ENCODE results near the gene TGM1.

The TGM1 gene

DNA sequence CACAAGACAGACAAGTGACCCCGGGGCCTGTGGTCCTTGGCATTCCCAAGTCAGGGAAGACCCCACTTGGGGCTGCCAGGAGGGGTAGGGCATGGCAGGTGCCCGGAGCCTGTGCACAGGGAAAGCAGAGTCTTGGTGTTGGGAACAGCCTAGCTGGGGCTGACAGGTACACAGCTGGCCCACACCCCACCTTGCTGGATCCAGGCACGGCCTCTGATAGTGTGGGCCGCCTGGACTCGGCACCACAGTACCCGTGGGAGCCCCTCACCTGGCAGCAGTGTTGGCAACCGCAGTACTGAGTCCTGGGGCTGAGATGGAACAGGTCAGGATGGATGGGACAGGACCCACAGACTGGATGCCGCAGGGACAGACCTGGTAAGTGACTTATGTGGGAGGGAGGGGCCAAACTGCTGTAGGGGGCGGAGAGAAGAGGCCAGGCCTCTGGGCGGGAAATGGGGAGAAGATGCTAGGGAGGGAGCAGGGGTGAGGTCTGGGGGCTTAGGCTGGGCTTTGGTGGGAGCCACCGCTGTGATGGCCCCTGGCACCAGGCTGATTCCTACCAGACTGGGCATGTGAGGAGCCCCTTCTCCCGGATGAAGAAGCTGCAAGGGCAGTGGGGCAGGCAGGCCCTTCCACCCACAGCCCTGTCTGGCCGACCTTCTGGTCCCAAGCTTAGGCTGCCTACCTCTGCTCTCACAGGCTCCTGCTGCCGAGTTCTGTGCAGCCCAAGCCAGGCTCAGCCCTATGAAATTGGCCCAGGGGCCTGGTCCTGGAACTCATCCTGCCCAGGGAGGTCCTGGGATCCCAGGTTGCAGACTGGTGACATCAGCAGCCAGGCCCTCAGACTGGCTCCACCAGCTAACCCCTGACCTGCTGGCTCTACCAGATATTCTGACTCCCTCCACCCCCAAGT, at the start of gene TGM1:
TSS of gene TGM1 (minus strand) at position 357 of the 913 bp plus-strand sequence. CDS start 825 bp downstream, outside the sequence.
- TF ChIP-seq EZH2phosphoT487 (IDR thresholded peaks at IDR 0.05; ENCODE audit: borderline replicate concordance), result no peak
- TF ChIP-seq, protein P1, sequence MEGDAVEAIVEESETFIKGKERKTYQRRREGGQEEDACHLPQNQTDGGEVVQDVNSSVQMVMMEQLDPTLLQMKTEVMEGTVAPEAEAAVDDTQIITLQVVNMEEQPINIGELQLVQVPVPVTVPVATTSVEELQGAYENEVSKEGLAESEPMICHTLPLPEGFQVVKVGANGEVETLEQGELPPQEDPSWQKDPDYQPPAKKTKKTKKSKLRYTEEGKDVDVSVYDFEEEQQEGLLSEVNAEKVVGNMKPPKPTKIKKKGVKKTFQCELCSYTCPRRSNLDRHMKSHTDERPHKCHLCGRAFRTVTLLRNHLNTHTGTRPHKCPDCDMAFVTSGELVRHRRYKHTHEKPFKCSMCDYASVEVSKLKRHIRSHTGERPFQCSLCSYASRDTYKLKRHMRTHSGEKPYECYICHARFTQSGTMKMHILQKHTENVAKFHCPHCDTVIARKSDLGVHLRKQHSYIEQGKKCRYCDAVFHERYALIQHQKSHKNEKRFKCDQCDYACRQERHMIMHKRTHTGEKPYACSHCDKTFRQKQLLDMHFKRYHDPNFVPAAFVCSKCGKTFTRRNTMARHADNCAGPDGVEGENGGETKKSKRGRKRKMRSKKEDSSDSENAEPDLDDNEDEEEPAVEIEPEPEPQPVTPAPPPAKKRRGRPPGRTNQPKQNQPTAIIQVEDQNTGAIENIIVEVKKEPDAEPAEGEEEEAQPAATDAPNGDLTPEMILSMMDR (conservative IDR thresholded peaks at IDR 0.05; ENCODE audit: low read length), result no peak
- Histone ChIP-seq H3K79me2 (ENCODE audit: insufficient read depth, low read length) (no peaks in the 10 kb centered on the region), H3F3A (ENCODE audit: low read depth) (no peaks in the 10 kb centered on the region), H3K4me2 (ENCODE audit: low read depth, low read length, poor library complexity, severe bottlenecking) (no peak within 1 kb of the TSS), H3K9me3 (ENCODE audit: insufficient read depth, low read depth, low read length) (no peaks in the 10 kb centered on the region), H3K9ac (ENCODE audit: low read depth, low read length, poor library complexity, severe bottlenecking) (no peak within 1 kb of the TSS), H4K20me1 (ENCODE audit: insufficient read depth, low read length, poor library complexity, severe bottlenecking) (no peaks in the 10 kb centered on the region), H3K27me3 (ENCODE audit: insufficient read depth, low read length, poor library complexity, severe bottlenecking) (no peaks in the 10 kb centered on the region), H3K9me2 (replicated peaks; ENCODE audit: low read depth, low read length) (no peaks in the 10 kb centered on the region), H2AFZ (ENCODE audit: low read length) (no peak within 1 kb of the TSS), H3K4me1 (ENCODE audit: insufficient read depth, low read length, poor library complexity, severe bottlenecking) (no peaks in the 10 kb centered on the region), H3K36me3 (ENCODE audit: insufficient read depth, low read length) (no peaks in the 10 kb centered on the region), H3K4me3 (ENCODE audit: low read length, poor library complexity, severe bottlenecking) (no peak within 1 kb of the TSS)

DNA sequence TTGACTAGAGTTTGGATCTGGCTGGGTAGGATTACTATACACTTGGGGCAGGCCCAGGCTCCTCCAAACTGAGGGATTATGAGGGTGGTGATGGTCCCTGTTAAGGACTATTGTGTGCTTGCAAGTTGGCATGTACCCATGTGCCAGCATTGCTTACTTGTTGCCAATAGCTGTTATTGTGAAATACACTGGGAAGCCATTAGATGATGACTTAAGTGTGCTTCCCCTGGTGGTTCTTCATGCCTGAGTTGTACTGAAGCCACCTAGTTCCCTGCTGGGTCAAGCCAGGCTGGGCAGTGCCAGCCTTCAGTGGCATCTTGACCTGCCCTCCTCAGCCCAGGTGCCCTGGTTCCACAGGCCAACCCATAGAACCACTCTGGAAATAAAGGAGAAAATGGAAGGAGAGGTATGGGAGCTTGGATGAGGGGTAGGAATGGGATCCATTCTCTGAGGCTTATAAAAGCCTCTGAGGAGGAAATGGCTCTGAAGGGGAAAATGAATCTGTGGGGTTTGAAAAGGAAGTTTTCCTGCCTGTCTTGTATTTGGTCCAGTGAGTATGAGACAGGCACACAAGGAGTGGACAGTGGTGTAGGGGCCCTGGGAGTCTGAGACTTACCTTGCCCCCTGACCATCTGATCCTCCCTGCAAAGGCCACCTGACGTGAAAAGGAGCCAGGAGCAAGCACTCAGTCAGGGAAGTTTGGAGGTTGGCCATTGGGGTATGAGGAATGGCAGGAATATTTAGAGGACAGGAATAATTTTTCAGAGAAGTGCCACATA, 49.0 kb upstream of the TGM1 start:
- H3K36me3 ChIP-seq (ENCODE audit: insufficient read depth, low read length), result no peaks in the 10 kb centered on the region
- H4K20me1 ChIP-seq (ENCODE audit: insufficient read depth, low read length, poor library complexity, severe bottlenecking), result no peaks in the 10 kb centered on the region
- H3K9ac ChIP-seq (ENCODE audit: low read depth, low read length, poor library complexity, severe bottlenecking), result peak overlapping the region; percentile 54
- TF ChIP-seq, protein P1 (conservative IDR thresholded peaks at IDR 0.05; ENCODE audit: low read length), result no peak
- no peak for TF ChIP-seq EZH2phosphoT487 (IDR thresholded peaks at IDR 0.05; ENCODE audit: borderline replicate concordance)
- no peaks in the 10 kb centered on the region for H3K9me3 ChIP-seq (ENCODE audit: insufficient read depth, low read depth, low read length)
- H3K27me3 ChIP-seq (ENCODE audit: insufficient read depth, low read length, poor library complexity, severe bottlenecking), result no peaks in the 10 kb centered on the region
- no peak overlapping the region for H3K4me3 ChIP-seq (ENCODE audit: low read length, poor library complexity, severe bottlenecking)
- H2AFZ ChIP-seq (ENCODE audit: low read length), result no peak overlapping the region
- H3K79me2 ChIP-seq (ENCODE audit: insufficient read depth, low read length), result no peaks in the 10 kb centered on the region
- peaks cover 24% of the 10 kb centered on the region for H3K4me1 ChIP-seq (ENCODE audit: insufficient read depth, low read length, poor library complexity, severe bottlenecking)
- no peak overlapping the region for H3K4me2 ChIP-seq (ENCODE audit: low read depth, low read length, poor library complexity, severe bottlenecking)
- H3F3A ChIP-seq (ENCODE audit: low read depth), result no peaks in the 10 kb centered on the region
- H3K9me2 ChIP-seq (replicated peaks; ENCODE audit: low read depth, low read length), result no peaks in the 10 kb centered on the region

DNA sequence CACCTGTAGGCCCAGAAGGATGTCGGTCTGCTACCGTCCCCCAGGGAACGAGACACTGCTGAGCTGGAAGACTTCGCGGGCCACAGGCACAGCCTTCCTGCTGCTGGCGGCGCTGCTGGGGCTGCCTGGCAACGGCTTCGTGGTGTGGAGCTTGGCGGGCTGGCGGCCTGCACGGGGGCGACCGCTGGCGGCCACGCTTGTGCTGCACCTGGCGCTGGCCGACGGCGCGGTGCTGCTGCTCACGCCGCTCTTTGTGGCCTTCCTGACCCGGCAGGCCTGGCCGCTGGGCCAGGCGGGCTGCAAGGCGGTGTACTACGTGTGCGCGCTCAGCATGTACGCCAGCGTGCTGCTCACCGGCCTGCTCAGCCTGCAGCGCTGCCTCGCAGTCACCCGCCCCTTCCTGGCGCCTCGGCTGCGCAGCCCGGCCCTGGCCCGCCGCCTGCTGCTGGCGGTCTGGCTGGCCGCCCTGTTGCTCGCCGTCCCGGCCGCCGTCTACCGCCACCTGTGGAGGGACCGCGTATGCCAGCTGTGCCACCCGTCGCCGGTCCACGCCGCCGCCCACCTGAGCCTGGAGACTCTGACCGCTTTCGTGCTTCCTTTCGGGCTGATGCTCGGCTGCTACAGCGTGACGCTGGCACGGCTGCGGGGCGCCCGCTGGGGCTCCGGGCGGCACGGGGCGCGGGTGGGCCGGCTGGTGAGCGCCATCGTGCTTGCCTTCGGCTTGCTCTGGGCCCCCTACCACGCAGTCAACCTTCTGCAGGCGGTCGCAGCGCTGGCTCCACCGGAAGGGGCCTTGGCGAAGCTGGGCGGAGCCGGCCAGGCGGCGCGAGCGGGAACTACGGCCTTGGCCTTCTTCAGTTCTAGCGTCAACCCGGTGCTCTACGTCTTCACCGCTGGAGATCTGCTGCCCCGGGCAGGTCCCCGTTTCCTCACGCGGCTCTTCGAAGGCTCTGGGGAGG, 47.9 kb upstream of the TGM1 start, which contains the start of gene LTB4R:
TSS of gene LTB4R (plus strand) at position 857 of the 959 bp plus-strand sequence. CDS start 4,150 bp downstream, outside the sequence.
- H4K20me1 ChIP-seq (ENCODE audit: insufficient read depth, low read length, poor library complexity, severe bottlenecking), result no peaks in the 10 kb centered on the region
- H3K4me3 ChIP-seq (ENCODE audit: low read length, poor library complexity, severe bottlenecking), result no peak within 1 kb of the TSS
- TF ChIP-seq, protein P1 (conservative IDR thresholded peaks at IDR 0.05; ENCODE audit: low read length), result no peak
- no peak for TF ChIP-seq EZH2phosphoT487 (IDR thresholded peaks at IDR 0.05; ENCODE audit: borderline replicate concordance)
- peaks cover 24% of the 10 kb centered on the region for H3K4me1 ChIP-seq (ENCODE audit: insufficient read depth, low read length, poor library complexity, severe bottlenecking)
- no peaks in the 10 kb centered on the region for H3K27me3 ChIP-seq (ENCODE audit: insufficient read depth, low read length, poor library complexity, severe bottlenecking)
- H3K9ac ChIP-seq (ENCODE audit: low read depth, low read length, poor library complexity, severe bottlenecking), result peak within 1 kb of the TSS; percentile 54
- H3K79me2 ChIP-seq (ENCODE audit: insufficient read depth, low read length), result no peaks in the 10 kb centered on the region
- no peak within 1 kb of the TSS for H3K4me2 ChIP-seq (ENCODE audit: low read depth, low read length, poor library complexity, severe bottlenecking)
- H3K9me3 ChIP-seq (ENCODE audit: insufficient read depth, low read depth, low read length), result no peaks in the 10 kb centered on the region
- no peaks in the 10 kb centered on the region for H3F3A ChIP-seq (ENCODE audit: low read depth)
- no peak within 1 kb of the TSS for H2AFZ ChIP-seq (ENCODE audit: low read length)
- peaks cover 9% of the 10 kb centered on the region; the same call in 1 of the 2 replicates for H3K36me3 ChIP-seq (ENCODE audit: insufficient read depth, low read length)
- H3K9me2 ChIP-seq (replicated peaks; ENCODE audit: low read depth, low read length), result no peaks in the 10 kb centered on the region

All from Loucy (cell line).